Cerebellar cortex (tissue), 1 donor: ENCODE data around the gene HOMER3.
A peak's percentile ranks its signal among the peaks of the same experiment; 100 is the strongest.
"Not testable (repeated sequence)": the region's sequence is repeated elsewhere in the genome, so short reads cannot be mapped to it uniquely, and the experiment has no call there.

Experiments
- DNase-seq: peaks from one replicate; pipeline ENCODE4 v3.0.0-alpha.2; 2015; ENCODE audit warnings: low spot score

HOMER3 gene

DNA sequence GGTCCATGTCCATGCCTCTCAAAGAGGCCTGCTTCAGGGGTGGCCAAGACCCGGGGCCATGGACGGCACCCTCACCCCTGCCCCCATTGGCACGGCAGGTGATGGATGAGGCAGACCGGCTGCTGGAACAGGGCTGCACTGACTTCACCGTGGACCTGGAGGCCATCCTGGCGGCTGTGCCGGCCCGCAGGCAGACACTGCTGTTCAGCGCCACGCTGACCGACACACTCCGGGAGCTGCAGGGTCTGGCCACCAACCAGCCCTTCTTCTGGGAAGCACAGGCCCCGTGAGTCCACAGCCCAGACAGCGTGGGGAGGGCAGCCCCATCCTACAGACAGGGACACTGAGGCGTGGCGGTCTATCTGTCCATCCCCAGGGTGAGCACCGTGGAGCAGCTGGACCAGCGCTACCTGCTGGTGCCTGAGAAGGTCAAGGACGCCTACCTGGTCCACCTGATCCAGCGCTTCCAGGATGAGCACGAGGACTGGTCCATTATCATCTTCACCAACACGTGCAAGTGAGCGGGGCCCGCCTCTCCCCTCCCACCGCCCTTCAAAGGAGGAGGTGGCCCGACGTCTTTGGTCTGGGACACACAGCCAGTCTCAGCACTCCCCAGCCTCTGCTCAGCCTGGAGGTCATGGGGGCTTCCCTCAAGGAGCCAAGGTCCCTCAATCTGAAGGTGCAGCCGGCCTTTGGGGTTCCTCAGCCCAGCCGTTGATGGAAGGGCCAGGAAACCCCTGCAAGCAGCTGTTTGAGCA is 18.6 kb downstream of the HOMER3 start:
- no peak for DNase-seq

DNA sequence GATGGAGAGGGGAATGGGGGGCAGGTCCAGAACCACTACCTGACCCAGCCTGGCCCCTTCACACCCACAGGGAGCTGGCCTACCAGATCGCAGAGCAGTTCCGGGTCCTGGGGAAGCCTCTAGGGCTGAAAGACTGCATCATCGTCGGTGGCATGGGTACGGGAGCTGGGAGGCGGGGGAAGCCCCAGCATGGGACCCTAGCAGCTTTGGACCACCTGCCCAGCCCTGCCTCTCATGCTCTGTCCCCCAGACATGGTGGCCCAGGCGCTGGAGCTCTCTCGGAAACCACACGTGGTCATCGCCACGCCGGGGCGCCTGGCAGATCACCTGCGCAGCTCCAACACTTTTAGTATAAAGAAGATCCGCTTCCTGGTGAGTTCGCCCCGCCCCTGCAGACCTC is 19.4 kb downstream of the HOMER3 start:
- no peak for DNase-seq

DNA sequence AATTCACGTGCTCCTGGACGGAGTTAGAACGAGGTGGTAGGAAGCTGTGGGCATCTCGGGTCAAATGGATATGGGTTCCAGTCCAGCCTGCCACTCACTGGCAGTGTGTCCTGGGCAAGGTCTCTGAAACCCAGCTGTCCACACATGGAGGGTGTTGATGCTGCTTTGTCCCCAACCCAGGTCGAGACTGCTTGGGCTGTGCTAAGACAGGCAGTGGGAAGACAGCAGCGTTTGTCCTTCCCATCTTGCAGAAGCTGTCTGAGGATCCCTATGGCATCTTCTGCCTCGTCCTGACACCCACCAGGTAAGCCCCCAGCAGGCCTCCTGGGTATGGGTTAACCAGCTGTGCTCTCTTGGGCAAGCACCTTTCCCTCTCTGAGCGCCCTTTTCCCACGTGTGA is 20.6 kb downstream of the HOMER3 start:
- DNase-seq = no peak

DNA sequence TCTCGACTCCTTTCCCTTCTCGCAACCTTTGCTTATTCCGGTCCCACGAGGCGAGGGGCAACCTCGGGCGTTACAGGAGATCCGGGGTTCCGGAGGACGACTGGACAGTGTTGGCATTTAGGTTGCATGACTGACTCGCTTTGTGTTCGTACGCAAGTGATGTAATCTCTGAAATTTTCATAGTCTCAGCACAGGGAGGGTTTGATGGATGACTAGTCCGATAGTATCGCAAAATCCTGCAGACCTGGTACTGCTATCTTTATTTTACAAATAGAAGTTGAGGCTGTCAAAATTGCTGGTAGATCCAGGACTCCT is 21.2 kb downstream of the HOMER3 start:
- no peak for DNase-seq

- DNase-seq = peak; percentile 100
Observed at GRCh38 chr19:18919086-18919899, 21.7 kb downstream of the HOMER3 start, which contains the start of the genes COPE and DDX49. COPE (minus strand) TSS chr19:18919387; CDS start chr19:18919348, 39 bp downstream. DDX49 (plus strand) TSS chr19:18919715; CDS start chr19:18919742, 27 bp downstream.

DNA sequence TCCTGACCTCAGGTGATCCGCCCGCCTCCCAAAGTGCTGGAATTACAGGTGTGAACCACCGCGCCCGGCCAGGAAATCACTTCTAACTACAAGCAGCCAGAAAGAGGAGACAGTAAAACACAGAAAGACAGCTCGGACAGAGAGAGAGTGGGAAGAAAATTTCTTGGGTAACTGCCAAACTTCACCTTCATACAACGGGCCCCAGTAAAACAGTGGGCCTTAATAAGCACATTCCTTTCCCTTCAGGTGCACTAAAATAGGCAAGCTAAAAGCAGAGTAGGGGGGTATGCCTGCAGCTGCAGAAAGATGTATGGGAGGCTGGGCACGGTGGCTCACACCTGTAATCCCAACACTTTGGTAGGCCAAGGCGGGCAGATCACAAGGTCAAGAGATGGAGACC is 23.4 kb downstream of the HOMER3 start:
- not testable (repeated sequence) for DNase-seq

- peak; percentile 57 for DNase-seq
Observed at GRCh38 chr19:18915639-18916038, 25.4 kb downstream of the HOMER3 start.

DNA sequence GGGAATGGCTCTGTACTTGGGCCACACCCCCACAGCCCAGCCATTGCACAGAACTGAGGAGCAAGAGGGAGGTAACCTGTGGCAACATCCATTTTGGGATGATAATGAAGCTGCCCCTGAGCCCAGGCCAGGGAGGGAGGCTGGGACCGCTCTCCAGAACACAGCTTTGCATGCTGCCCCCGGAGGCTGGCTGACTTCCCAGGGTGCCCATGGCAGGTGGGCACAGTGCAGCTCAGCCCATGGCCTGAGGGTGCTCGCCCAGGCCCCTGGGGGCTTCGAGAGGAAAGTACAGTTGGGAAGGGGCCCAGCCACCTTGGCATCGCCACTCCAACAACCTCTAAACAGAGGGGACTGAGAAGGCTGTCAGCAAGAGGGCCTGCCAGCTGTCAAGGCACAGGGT is 27.6 kb downstream of the HOMER3 start:
- DNase-seq = no peak

- no peak for DNase-seq
Observed at GRCh38 chr19:18912933-18913332, 28.1 kb downstream of the HOMER3 start.

DNA sequence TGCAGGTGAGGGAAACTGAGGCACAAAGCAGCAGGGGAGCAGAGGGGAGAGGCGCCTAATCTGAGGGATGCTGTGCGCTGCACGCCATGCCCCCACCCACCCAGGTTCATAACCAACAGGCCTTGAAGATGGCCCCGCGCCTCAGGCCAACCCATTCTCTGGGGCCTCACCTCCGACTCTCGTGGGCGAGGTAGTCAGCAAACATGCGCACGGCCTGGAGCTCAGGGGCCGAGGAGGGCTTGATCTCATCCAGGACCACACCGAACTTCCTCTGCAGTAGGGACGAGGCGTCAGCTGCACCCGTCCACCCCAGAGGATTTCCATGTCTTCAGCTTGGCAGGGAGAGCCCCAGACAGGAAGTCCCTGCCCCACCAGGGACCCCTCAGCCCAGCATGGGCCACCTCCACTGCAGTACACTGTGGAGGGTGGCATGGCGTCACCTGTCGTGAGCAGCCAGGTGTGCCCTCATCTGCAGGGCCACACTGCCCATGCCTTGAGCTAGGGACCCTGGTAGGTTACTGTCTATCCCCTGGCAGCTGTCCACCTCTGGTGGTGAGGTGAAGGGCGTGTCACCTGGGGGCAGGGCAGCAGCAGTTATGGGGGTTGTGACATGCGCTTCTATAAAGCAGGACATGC is 30.1 kb downstream of the HOMER3 start:
- DNase-seq = no peak

DNA sequence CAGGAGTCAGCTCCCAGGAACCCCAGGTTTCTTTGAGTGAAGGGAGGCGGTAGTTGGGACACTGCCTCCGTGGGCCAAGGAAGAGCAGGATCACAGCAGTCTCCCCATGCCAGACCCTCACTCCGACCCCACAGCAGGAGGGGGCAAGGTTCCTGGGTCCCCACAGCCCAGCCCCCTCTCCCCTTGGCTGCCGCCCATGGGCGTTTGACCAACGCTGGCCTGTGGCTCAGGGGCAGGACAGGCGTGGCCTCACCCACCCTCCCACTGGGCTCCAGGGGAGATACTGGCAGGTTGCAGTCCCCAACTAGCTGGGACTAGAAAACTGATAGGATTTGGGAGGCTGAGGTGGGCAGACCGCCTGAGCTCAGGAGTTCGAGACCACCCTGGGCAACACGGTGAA is 31.0 kb downstream of the HOMER3 start:
- no peak for DNase-seq

DNA sequence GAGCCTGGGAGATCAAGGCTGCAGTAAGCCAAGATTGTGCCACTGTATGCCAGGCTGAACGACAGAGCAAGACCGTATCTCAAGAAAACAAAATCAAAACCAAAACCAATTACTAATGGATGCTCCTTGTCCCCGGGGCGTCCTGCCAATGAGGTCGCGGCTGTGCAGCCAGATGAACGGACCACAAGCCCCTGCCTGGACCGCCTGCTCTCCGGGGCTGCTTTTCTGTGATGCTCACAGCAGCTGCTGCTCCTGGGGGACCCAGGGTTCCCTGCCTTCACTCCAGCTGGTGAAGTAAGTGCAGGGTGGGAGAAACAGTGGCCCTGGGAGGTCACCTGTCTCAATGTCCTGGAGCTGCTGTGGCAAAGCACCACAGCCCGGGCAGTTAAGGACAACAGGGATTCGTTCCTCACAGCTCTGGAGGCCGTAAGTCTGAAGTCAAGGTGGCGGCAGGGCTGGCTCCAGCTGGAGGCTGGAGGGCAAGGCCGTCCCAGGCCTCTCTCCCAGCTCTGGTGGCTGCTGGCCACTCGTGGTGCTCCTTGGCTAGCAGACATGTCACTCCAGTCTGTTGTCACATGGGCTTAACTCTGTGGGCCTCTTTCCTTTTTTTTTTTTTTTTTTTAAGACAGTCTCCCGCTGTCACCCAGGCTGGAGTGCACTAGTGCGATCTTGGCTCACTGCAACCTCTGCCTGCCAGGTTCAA is 31.9 kb downstream of the HOMER3 start:
- DNase-seq = no peak

GRCh38 chr19:18906605-18907519 is 34.2 kb downstream of the HOMER3 start:
- DNase-seq = peak; percentile 36

DNA sequence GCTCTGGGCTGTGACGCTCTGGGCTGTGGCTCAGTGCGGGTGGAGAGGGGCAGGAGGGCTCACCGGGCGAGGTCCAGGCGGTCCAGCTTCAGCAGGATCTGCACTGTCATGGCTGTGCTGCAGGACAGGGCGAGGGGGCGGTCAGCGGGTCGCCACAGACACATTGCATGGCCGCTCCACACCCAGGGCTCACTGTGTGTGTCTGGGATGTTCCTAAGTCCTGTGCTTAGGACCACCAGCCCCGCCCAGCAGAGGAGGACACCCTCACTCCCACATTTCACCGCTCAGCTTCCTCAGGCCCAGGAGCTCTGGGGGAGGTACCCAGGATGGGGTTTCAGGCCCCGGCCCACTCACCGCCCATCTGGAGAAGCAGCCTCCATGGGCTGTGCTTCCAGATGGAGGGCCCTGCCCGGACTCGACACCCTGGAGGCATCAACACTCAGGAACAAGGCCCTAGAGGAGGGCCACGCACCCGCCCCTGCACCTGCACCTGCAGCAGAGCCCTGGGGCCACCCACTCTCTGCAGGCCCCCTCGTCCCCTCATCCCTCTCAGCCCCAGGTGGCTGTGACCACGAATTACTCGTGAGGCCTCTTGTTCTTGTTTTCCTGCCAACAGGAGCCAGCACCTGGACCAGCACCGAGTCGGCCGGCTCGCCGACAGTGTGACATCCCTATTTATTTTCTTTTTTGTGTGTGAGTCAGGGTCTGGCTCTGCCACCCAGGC is 35.3 kb downstream of the HOMER3 start:
- DNase-seq = no peak

- DNase-seq = no peak
Observed at GRCh38 chr19:18905058-18905456, 36.0 kb downstream of the HOMER3 start.

DNA sequence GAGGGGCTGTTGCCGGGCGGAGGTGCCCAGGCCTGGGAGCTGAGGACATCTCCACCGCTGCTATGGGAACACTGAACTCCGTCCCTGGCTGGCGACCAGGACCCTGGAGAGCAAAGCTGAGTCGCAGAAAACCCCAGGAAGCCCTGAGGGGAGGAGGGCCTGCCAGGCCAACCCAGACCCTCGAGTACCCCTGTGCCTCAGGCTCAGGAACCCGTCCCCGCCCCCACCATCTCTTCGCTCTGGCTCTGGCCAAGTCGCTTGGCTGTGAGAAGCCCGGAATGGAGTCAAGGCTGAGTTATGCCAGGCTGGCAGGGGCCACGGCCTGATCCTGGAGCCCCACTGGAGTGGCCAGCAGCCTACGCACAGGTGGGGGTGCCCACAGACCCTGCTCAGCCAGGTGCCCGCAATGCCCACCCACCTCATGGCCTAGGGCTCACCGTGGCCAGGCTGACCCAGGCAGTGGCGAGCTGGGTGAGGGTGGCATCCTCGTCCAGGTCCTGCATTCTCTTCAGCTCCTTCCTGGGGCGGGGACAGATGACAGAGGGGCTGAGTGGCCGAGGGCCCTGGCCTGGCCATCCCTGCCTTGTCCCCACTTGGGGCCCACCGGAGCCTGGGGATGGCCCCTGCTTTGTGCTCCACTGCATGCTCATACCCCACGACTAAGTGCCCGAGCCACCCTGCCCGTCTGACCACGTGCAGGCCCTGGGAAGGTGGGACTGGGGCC is 36.5 kb downstream of the HOMER3 start:
- DNase-seq = no peak

DNA sequence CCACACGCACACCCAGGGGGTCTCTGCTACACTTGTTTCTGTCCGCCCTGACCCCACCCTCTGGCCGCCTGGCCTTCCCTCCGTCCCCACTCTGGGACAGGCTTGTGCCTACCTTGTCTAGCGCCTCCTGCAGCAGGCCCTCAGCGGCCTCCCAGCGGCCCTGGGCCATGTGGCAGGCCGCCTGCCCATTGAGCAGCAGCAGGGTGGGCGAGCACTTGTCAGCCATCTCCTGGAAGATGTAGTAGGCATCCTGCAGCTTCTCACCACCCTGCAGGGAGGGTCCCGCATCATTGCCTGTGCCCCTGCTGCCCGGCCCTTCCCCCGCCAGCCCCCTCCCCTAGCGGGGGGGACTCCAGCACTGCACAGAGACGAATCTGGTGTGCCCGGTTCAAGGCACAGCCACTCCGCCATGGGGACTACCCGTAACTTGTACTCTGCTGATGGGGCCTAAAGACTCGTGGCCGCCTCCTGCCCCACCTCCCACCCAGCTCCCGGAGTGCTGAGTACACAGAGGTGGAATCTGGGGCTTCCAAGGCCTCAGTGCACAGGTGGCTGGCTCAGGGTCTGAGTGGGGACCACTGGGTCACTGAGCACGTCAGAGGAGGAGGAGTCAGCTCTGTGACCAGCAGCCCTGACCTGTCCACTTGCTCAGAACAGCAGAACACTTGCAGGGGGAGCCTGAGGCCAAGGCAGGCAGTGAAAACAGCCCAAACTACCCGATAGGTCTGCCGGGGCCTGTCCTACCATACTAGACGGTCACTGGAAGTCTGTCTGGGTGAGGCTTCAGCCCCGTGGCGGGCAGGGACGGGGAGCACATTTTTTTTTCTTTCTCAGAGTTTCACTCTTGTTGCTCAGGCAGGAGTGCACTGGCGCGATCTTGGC is 37.6 kb downstream of the HOMER3 start:
- no peak for DNase-seq

DNA sequence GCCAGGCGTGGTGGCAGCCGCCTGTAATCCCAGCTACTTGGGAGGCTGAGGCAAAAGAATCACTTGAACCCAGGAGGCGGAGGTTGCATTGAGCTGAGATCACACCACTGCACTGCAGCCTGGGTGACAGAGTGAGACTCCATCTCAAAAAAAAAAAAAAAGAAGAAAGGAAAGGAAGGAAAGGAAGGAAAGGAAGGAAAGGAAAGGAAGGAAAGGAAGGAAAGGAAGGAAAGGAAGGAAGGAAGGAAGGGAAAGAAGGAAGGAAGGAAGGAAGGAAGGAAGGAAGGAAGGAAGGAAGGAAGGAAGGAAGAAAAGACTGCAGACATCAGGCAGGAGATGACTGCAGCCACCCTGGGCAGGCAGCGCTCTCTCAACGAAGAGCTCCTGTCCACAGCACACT is 38.5 kb downstream of the HOMER3 start:
- DNase-seq = not testable (repeated sequence)

DNA sequence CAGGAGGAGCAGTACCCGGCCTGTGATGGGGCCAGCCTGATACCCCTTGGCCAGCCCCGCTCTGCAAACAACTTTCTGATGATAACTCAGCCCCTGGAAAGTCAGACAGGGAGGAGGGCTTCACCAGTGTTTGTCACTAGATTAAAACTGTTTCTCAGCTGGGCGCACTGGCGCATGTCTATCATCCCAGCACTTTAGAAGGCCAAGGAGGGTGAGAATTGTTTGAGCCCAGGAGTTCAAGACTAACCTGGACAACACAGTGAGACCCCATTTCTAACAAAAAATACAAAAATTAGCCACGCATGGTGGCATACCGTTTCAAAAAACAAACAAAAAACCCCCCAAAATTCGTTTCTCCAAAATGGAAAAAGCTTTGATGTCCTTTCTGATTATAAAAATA is 39.5 kb downstream of the HOMER3 start:
- DNase-seq = no peak
